Astrocyte (in vitro differentiated cells and primary cell): Measurements from ENCODE around the gene VCL. TPM values are rescaled to one million over a fixed set of nuclear protein-coding genes. Genes with fewer than 3 reads are reported as not detected.

Source experiments
- DNase-seq: peaks from one replicate; pipeline ENCODE4 v3.0.0-alpha.2; 2010; ENCODE audit warnings: low read depth
- FAIRE-seq: peaks from 2 replicates; lab custom pipeline; 2011; peaks lifted over from hg19 to GRCh38; lab: Jason Lieb, UNC
- H2AFZ ChIP-seq: 2 replicates; pipeline ENCODE4 v1.6.0; 2012; ENCODE audit warnings: low read depth, low read length, inconsistent platforms
- H3K27ac ChIP-seq: 2 replicates; pipeline ENCODE4 v1.5.1; 2011; ENCODE audit warnings: low read depth, low read length, inconsistent platforms
- H3K27me3 ChIP-seq: 2 replicates; pipeline ENCODE4 v1.6.0; 2011; ENCODE audit warnings: low read length, inconsistent platforms; ENCODE audit not compliant: insufficient read depth
- H3K36me3 ChIP-seq: 2 replicates; pipeline ENCODE4 v1.5.1; 2011; ENCODE audit warnings: low read length, inconsistent platforms; ENCODE audit not compliant: insufficient read depth
- H3K4me1 ChIP-seq: 2 replicates; pipeline ENCODE4 v1.5.1; 2011; ENCODE audit warnings: low read length, inconsistent platforms; ENCODE audit not compliant: insufficient read depth
- H3K4me2 ChIP-seq: 2 replicates; pipeline ENCODE4 v1.6.0; 2012; ENCODE audit warnings: low read length, inconsistent platforms
- H3K4me3 ChIP-seq: 2 replicates; pipeline ENCODE4 v1.5.1; 2011; ENCODE audit warnings: low read depth, mild to moderate bottlenecking, low read length, inconsistent platforms; ENCODE audit not compliant: insufficient read depth
- H3K79me2 ChIP-seq: 2 replicates; pipeline ENCODE4 v1.6.0; 2012; ENCODE audit warnings: mild to moderate bottlenecking, low read length, inconsistent platforms; ENCODE audit not compliant: insufficient read depth
- H3K9ac ChIP-seq: 2 replicates; pipeline ENCODE4 v1.6.0; 2012; ENCODE audit warnings: mild to moderate bottlenecking, low read length, inconsistent platforms
- H3K9me3 ChIP-seq: 2 replicates; pipeline ENCODE4 v1.5.1; 2012; ENCODE audit warnings: low read depth, mild to moderate bottlenecking, low read length, inconsistent platforms; ENCODE audit not compliant: insufficient read depth
- H4K20me1 ChIP-seq: 2 replicates; pipeline ENCODE4 v1.6.0; 2012; ENCODE audit warnings: low read length, inconsistent platforms; ENCODE audit not compliant: insufficient read depth
- H3K27ac Mint-ChIP-seq: one replicate; pipeline ENCODE4 v1.8.0; 2021; ENCODE audit warnings: mild to moderate bottlenecking, mixed read lengths; ENCODE audit not compliant: unreplicated experiment
- H3K27me3 Mint-ChIP-seq: one replicate; pipeline ENCODE4 v1.8.0; 2021; ENCODE audit warnings: low read depth, mixed read lengths; ENCODE audit not compliant: unreplicated experiment
- H3K36me3 Mint-ChIP-seq: one replicate; pipeline ENCODE4 v1.8.0; 2021; ENCODE audit warnings: low read depth, mixed read lengths; ENCODE audit not compliant: unreplicated experiment
- H3K4me1 Mint-ChIP-seq: one replicate; pipeline ENCODE4 v1.8.0; 2021; ENCODE audit warnings: low read depth, mixed read lengths; ENCODE audit not compliant: unreplicated experiment
- H3K4me3 Mint-ChIP-seq: one replicate; pipeline ENCODE4 v1.8.0; 2021; ENCODE audit warnings: mild to moderate bottlenecking, moderate library complexity, mixed read lengths; ENCODE audit not compliant: unreplicated experiment
- H3K9me3 Mint-ChIP-seq: one replicate; pipeline ENCODE4 v1.8.0; 2021; ENCODE audit warnings: mild to moderate bottlenecking, mixed read lengths; ENCODE audit not compliant: unreplicated experiment
- CTCF ChIP-seq: IDR thresholded peaks from 2 replicates; pipeline ENCODE4 v1.5.1; 2011; ENCODE audit warnings: low read depth, mild to moderate bottlenecking, inconsistent platforms, low read length, moderate library complexity; ENCODE audit not compliant: insufficient read depth
- EZH2 ChIP-seq: IDR thresholded peaks from 2 replicates; pipeline ENCODE4 v1.6.1; 2012; ENCODE audit warnings: mild to moderate bottlenecking, low read length, inconsistent platforms; ENCODE audit not compliant: insufficient read depth
- total RNA-seq: library from RNA; stranded (reverse); gene quantifications from 2 replicates; pipeline ENCODE4 v1.2.1, GENCODE V29; 2021

VCL gene
- total RNA-seq, 1 donor from 2014 or later, result 474 TPM

- peak overlapping the region; percentile 1 for H3K27ac Mint-ChIP-seq
These were observed 65.3 kb downstream of the VCL start for GRCh38 chr10:74063256-74063655.

GRCh38 chr10:74067373-74068352 is 69.7 kb downstream of the VCL start:
- H3K4me2 ChIP-seq, result no peak overlapping the region
- Mint-ChIP-seq H3K4me1 (peaks cover 30% of the 10 kb centered on the region), H3K27ac (no peak overlapping the region), H3K9me3 (peaks cover 4% of the 10 kb centered on the region), H3K36me3 (peaks cover 26% of the 10 kb centered on the region), H3K4me3 (no peak overlapping the region), H3K27me3 (no peaks in the 10 kb centered on the region)
- H4K20me1 ChIP-seq, result peaks cover 76% of the 10 kb centered on the region
- H3K9ac ChIP-seq, result no peak overlapping the region
- peaks cover 93% of the 10 kb centered on the region for H3K79me2 ChIP-seq
- FAIRE-seq (no peak), DNase-seq (peak; percentile 60)
- no peak overlapping the region for H2AFZ ChIP-seq
- H3K4me1 ChIP-seq, result peaks cover 31% of the 10 kb centered on the region
- H3K4me3 ChIP-seq, result no peak overlapping the region
- TF ChIP-seq EZH2 (no peak), CTCF (no peak)
- peaks cover 3% of the 10 kb centered on the region for H3K9me3 ChIP-seq
- H3K36me3 ChIP-seq, result peaks cover 45% of the 10 kb centered on the region
- H3K27me3 ChIP-seq, result no peaks in the 10 kb centered on the region
- H3K27ac ChIP-seq, result no peak overlapping the region

More at GRCh38 chr10:74063256-74063655, 65.3 kb downstream of the VCL start:
- DNase-seq, result peak; percentile 70
- H3K27me3 ChIP-seq, result no peaks in the 10 kb centered on the region
- H4K20me1 ChIP-seq, result peaks cover 90% of the 10 kb centered on the region
- peaks cover 98% of the 10 kb centered on the region for H3K79me2 ChIP-seq
- peaks cover 4% of the 10 kb centered on the region for H3K4me1 ChIP-seq
- H3K4me2 ChIP-seq, result no peak overlapping the region
- Mint-ChIP-seq H3K36me3 (peaks cover 28% of the 10 kb centered on the region), H3K9me3 (peaks cover 4% of the 10 kb centered on the region), H3K4me1 (peaks cover 15% of the 10 kb centered on the region), H3K27me3 (no peaks in the 10 kb centered on the region), H3K4me3 (no peak overlapping the region)
- H2AFZ ChIP-seq, result no peak overlapping the region
- no peak overlapping the region for H3K4me3 ChIP-seq
- peaks cover 3% of the 10 kb centered on the region for H3K9me3 ChIP-seq
- no peak overlapping the region for H3K27ac ChIP-seq
- peaks cover 37% of the 10 kb centered on the region for H3K36me3 ChIP-seq
- TF ChIP-seq CTCF (no peak), EZH2 (no peak)
- FAIRE-seq, result no peak
- H3K9ac ChIP-seq, result no peak overlapping the region
